HEK293 (cell line): Measurements from ENCODE around the gene TEDC2.

Source experiments
- CTCF ChIA-PET: fragments of 350-600 bp; formaldehyde crosslinking; extraction: SDS; loops from one replicate; lab custom pipeline; 2021; ENCODE audit warnings: antibody characterized with exemption; lab: Yijun Ruan, JAX
- POLR2A ChIA-PET: fragments of 300-600 bp; formaldehyde crosslinking; extraction: SDS; loops from one replicate; lab custom pipeline; 2020; ENCODE audit warnings: antibody characterized with exemption, inconsistent platforms; lab: Yijun Ruan, JAX
- H3K27ac ChIP-seq: fragments of 200-500 bp; sonication (Bioruptor generic); 2 replicates; pipeline ENCODE4 v1.5.1; 2014; ENCODE audit warnings: low read depth, low read length, control low read depth, inconsistent platforms; ENCODE audit errors: extremely low read depth
- H3K36me3 ChIP-seq, 2 experiments: fragments of 200-500 bp in 1 of 2; sonication (Bioruptor generic) in 1 of 2; 1 replicate in 1 of 2; 2 replicates in 1 of 2; pipeline ENCODE4 v1.5.1; 2014 to 2017; ENCODE audit warnings: inconsistent platforms in 2 of 2, low read length in 2 of 2; ENCODE audit not compliant: control insufficient read depth in 2 of 2, insufficient read depth in 1 of 2
- H3K4me1 ChIP-seq: fragments of 200-500 bp; sonication (Bioruptor generic); 2 replicates; pipeline ENCODE4 v1.5.1; 2014; ENCODE audit warnings: mild to moderate bottlenecking, low read length, inconsistent platforms; ENCODE audit not compliant: control insufficient read depth, insufficient read depth
- H3K4me3 ChIP-seq: 2 replicates; pipeline ENCODE4 v1.5.1; 2011; ENCODE audit warnings: low read depth, mild to moderate bottlenecking, control low read depth, low read length, moderate library complexity
- H3K9me3 ChIP-seq: fragments of 200-500 bp; sonication (Bioruptor generic); 2 replicates; pipeline ENCODE4 v1.5.1; 2014; ENCODE audit warnings: low read depth, low read length, inconsistent platforms; ENCODE audit not compliant: control insufficient read depth, insufficient read depth
- BCL11B ChIP-seq: fragments of 450-650 bp; formaldehyde crosslinking; IDR thresholded peaks from 2 replicates; pipeline ENCODE4 v1.5.1; 2016; ENCODE audit warnings: low read depth, missing biosample characterization, missing genetic modification characterization
- PRDM1 ChIP-seq: fragments of 450-650 bp; formaldehyde crosslinking; IDR thresholded peaks from 2 replicates; pipeline ENCODE4; 2016; ENCODE audit warnings: missing biosample characterization, missing genetic modification characterization
- SCRT2 ChIP-seq: fragments of 450-650 bp; formaldehyde crosslinking; IDR thresholded peaks from 2 replicates; pipeline ENCODE4 v1.5.1; 2016; ENCODE audit warnings: missing biosample characterization, missing genetic modification characterization
- SP2 ChIP-seq: fragments of 450-650 bp; formaldehyde crosslinking; IDR thresholded peaks from 2 replicates; pipeline ENCODE4 v1.5.1; 2016; ENCODE audit warnings: missing biosample characterization, missing genetic modification characterization
- TCF7L2 ChIP-seq: IDR thresholded peaks from 2 replicates; pipeline ENCODE4 v1.6.1; 2011; ENCODE audit warnings: low read depth, mild to moderate bottlenecking, inconsistent platforms, low read length, moderate library complexity, borderline replicate concordance
- ZEB2 ChIP-seq: fragments of 450-650 bp; formaldehyde crosslinking; IDR thresholded peaks from 2 replicates; pipeline ENCODE4 v1.5.1; 2016; ENCODE audit warnings: missing biosample characterization, missing genetic modification characterization
- ZNF24 ChIP-seq: fragments of 450-650 bp; formaldehyde crosslinking; IDR thresholded peaks from 2 replicates; pipeline ENCODE4 v1.5.1; 2016; ENCODE audit warnings: missing biosample characterization, missing genetic modification characterization
- ZNF274 ChIP-seq, 2 experiments: fragments of 200-500 bp in 1 of 2; fragments of 450-650 bp in 1 of 2; sonication (Bioruptor generic) in 1 of 2; formaldehyde crosslinking in 1 of 2; IDR thresholded peaks; 2 replicates each; pipeline versions ENCODE4 v1.5.1 to v1.6.1; 2014 to 2016; ENCODE audit warnings: borderline replicate concordance in 1 of 2, inconsistent platforms in 1 of 2, low read length in 1 of 2, missing biosample characterization in 1 of 2, missing genetic modification characterization in 1 of 2
- ZNF423 ChIP-seq: fragments of 450-650 bp; formaldehyde crosslinking; IDR thresholded peaks from 2 replicates; pipeline ENCODE4 v1.5.1; 2016; ENCODE audit warnings: missing biosample characterization, missing genetic modification characterization
- ZNF514 ChIP-seq: fragments of 450-650 bp; formaldehyde crosslinking; IDR thresholded peaks from 2 replicates; pipeline ENCODE4 v1.5.1; 2016; ENCODE audit warnings: missing biosample characterization, missing genetic modification characterization
- ZXDB ChIP-seq: fragments of 450-650 bp; formaldehyde crosslinking; IDR thresholded peaks from 2 replicates; pipeline ENCODE4 v1.5.1; 2016; ENCODE audit warnings: missing biosample characterization, missing genetic modification characterization
- TF ChIP-seq, protein P1 (sequence below): fragments of 450-650 bp; formaldehyde crosslinking; IDR thresholded peaks from 2 replicates; pipeline ENCODE4 v1.5.1; 2016; ENCODE audit warnings: missing biosample characterization, missing genetic modification characterization
- TF ChIP-seq, protein P2 (sequence below): fragments of 450-650 bp; formaldehyde crosslinking; IDR thresholded peaks from 2 replicates; pipeline ENCODE4 v1.5.1; 2017; ENCODE audit warnings: missing biosample characterization, missing genetic modification characterization
- TF ChIP-seq, protein P3 (sequence below): fragments of 450-650 bp; formaldehyde crosslinking; IDR thresholded peaks from 2 replicates; pipeline ENCODE4 v1.5.1; 2016; ENCODE audit warnings: missing biosample characterization, missing genetic modification characterization
- TF ChIP-seq, protein P4 (sequence below): fragments of 450-650 bp; formaldehyde crosslinking; IDR thresholded peaks from 2 replicates; pipeline ENCODE4 v1.5.1; 2016; ENCODE audit warnings: missing biosample characterization, missing genetic modification characterization
- TF ChIP-seq, protein P5 (sequence below): fragments of 450-650 bp; formaldehyde crosslinking; IDR thresholded peaks from 2 replicates; pipeline ENCODE4 v1.5.1; 2016; ENCODE audit warnings: missing biosample characterization, missing genetic modification characterization
- TF ChIP-seq, protein P6 (sequence below): fragments of 450-650 bp; formaldehyde crosslinking; optimal IDR thresholded peaks from 2 replicates; pipeline ENCODE3; 2016; ENCODE audit warnings: missing biosample characterization, mild to moderate bottlenecking, missing genetic modification characterization
- TF ChIP-seq, protein P7 (sequence below): fragments of 450-650 bp; formaldehyde crosslinking; conservative IDR thresholded peaks from 2 replicates; pipeline ENCODE4 v1.5.1; 2016; ENCODE audit warnings: low read depth, missing biosample characterization, missing genetic modification characterization

TEDC2 gene

DNA sequence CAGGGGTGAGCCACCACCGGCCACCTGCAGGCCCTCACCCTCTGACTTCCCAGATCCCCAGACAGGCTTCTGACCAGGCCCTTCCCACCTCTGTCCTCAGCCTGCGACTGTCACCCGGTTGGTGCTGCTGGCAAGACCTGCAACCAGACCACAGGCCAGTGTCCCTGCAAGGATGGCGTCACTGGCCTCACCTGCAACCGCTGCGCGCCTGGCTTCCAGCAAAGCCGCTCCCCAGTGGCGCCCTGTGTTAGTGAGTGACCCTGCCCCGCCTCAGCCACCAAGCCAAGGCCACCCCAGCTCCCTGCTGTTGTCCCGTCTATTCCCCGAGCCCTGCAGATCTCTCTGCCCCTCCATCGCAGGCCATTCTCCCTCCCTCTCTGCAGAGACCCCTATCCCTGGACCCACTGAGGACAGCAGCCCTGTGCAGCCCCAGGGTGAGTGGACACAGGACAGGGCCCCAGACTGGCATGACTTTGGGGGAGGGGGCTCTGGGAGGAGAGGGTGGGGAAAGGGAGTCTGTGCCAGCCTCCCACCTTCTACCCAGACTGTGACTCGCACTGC, 13.1 kb downstream of the TEDC2 start (continued):
- no peak for TF ChIP-seq SCRT2 (tag by site-specific recombination)
- no peak for TF ChIP-seq PRDM1 (tag by site-specific recombination)
- TF ChIP-seq, all 188 proteins: peak for 3

DNA sequence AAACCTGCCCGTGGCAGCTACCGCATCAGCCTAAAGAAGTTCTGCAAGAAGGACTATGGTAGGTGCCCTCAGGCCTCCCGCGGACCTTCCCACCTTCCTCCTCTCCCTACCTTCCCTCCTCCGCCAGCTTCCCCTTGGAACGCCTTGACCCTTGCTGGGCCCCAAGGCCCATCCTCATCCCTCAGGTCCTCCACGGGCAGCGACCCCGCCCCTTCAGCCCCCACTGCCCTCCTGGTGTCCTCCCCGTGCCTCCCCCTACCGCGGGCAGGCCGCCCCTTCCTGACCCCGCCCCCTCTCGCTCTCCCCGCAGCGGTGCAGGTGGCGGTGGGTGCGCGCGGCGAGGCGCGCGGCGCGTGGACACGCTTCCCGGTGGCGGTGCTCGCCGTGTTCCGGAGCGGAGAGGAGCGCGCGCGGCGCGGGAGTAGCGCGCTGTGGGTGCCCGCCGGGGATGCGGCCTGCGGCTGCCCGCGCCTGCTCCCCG, 13.6 kb downstream of the TEDC2 start:
- no peak overlapping the region; the same call in 1 of the 2 replicates for H3K4me3 ChIP-seq
- H3K36me3 ChIP-seq = no peaks in the 10 kb centered on the region
- H3K4me1 ChIP-seq = peaks cover 21% of the 10 kb centered on the region
- ChIA-PET CTCF (interaction anchor here (0.5 to 1.2 kb wide), 2 partner anchors 27 to 217 kb away, joined by 3 to 6 read pairs; no protein-coding TSS in a partner anchor), POLR2A (interaction anchor here (1.4 kb wide), 1 partner anchor 28 kb away, joined by 7 read pairs; no protein-coding TSS in a partner anchor)
- no peaks in the 10 kb centered on the region for H3K9me3 ChIP-seq
- no peak overlapping the region; the same call in 1 of the 2 replicates for H3K27ac ChIP-seq
- TF ChIP-seq ZNF274 (IDR thresholded peaks at IDR 0.05; ENCODE audit: low read length) = no peak
- TF ChIP-seq ZNF274 (tag by site-specific recombination; IDR thresholded peaks at IDR 0.05; ENCODE audit: borderline replicate concordance) = no peak
- no peak for TF ChIP-seq ZNF514 (tag by site-specific recombination)
- TF ChIP-seq ZNF24 (tag by site-specific recombination) = no peak
- peak; percentile 59 for TF ChIP-seq ZXDB (tag by site-specific recombination)
- 0 out of 2 replicates have a peak, but pooled peaks have one; percentile 30 for TF ChIP-seq ZNF423
- TF ChIP-seq TCF7L2 = no peak
- TF ChIP-seq, protein P1, sequence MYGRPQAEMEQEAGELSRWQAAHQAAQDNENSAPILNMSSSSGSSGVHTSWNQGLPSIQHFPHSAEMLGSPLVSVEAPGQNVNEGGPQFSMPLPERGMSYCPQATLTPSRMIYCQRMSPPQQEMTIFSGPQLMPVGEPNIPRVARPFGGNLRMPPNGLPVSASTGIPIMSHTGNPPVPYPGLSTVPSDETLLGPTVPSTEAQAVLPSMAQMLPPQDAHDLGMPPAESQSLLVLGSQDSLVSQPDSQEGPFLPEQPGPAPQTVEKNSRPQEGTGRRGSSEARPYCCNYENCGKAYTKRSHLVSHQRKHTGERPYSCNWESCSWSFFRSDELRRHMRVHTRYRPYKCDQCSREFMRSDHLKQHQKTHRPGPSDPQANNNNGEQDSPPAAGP (tag by site-specific recombination) = peak; percentile 75
- peak; percentile 86 for TF ChIP-seq BCL11B (tag by site-specific recombination)
- TF ChIP-seq, protein P2, sequence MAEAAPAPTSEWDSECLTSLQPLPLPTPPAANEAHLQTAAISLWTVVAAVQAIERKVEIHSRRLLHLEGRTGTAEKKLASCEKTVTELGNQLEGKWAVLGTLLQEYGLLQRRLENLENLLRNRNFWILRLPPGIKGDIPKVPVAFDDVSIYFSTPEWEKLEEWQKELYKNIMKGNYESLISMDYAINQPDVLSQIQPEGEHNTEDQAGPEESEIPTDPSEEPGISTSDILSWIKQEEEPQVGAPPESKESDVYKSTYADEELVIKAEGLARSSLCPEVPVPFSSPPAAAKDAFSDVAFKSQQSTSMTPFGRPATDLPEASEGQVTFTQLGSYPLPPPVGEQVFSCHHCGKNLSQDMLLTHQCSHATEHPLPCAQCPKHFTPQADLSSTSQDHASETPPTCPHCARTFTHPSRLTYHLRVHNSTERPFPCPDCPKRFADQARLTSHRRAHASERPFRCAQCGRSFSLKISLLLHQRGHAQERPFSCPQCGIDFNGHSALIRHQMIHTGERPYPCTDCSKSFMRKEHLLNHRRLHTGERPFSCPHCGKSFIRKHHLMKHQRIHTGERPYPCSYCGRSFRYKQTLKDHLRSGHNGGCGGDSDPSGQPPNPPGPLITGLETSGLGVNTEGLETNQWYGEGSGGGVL (tag by site-specific recombination) = peak; percentile 97
- TF ChIP-seq, protein P3, sequence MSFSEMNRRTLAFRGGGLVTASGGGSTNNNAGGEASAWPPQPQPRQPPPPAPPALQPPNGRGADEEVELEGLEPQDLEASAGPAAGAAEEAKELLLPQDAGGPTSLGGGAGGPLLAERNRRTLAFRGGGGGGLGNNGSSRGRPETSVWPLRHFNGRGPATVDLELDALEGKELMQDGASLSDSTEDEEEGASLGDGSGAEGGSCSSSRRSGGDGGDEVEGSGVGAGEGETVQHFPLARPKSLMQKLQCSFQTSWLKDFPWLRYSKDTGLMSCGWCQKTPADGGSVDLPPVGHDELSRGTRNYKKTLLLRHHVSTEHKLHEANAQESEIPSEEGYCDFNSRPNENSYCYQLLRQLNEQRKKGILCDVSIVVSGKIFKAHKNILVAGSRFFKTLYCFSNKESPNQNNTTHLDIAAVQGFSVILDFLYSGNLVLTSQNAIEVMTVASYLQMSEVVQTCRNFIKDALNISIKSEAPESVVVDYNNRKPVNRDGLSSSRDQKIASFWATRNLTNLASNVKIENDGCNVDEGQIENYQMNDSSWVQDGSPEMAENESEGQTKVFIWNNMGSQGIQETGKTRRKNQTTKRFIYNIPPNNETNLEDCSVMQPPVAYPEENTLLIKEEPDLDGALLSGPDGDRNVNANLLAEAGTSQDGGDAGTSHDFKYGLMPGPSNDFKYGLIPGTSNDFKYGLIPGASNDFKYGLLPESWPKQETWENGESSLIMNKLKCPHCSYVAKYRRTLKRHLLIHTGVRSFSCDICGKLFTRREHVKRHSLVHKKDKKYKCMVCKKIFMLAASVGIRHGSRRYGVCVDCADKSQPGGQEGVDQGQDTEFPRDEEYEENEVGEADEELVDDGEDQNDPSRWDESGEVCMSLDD (tag by site-specific recombination) = no peak
- TF ChIP-seq, protein P4, sequence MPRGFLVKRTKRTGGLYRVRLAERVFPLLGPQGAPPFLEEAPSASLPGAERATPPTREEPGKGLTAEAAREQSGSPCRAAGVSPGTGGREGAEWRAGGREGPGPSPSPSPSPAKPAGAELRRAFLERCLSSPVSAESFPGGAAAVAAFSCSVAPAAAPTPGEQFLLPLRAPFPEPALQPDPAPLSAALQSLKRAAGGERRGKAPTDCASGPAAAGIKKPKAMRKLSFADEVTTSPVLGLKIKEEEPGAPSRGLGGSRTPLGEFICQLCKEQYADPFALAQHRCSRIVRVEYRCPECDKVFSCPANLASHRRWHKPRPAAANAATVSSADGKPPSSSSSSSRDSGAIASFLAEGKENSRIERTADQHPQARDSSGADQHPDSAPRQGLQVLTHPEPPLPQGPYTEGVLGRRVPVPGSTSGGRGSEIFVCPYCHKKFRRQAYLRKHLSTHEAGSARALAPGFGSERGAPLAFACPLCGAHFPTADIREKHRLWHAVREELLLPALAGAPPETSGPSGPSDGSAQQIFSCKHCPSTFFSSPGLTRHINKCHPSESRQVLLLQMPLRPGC (tag by site-specific recombination) = peak; percentile 48; the same call in 1 of the 2 replicates
- peak; percentile 64; the same call in 1 of the 2 replicates for TF ChIP-seq ZEB2 (tag by site-specific recombination)
- TF ChIP-seq, protein P5, sequence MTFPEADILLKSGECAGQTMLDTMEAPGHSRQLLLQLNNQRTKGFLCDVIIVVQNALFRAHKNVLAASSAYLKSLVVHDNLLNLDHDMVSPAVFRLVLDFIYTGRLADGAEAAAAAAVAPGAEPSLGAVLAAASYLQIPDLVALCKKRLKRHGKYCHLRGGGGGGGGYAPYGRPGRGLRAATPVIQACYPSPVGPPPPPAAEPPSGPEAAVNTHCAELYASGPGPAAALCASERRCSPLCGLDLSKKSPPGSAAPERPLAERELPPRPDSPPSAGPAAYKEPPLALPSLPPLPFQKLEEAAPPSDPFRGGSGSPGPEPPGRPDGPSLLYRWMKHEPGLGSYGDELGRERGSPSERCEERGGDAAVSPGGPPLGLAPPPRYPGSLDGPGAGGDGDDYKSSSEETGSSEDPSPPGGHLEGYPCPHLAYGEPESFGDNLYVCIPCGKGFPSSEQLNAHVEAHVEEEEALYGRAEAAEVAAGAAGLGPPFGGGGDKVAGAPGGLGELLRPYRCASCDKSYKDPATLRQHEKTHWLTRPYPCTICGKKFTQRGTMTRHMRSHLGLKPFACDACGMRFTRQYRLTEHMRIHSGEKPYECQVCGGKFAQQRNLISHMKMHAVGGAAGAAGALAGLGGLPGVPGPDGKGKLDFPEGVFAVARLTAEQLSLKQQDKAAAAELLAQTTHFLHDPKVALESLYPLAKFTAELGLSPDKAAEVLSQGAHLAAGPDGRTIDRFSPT = peak; percentile 76
- TF ChIP-seq, protein P6, sequence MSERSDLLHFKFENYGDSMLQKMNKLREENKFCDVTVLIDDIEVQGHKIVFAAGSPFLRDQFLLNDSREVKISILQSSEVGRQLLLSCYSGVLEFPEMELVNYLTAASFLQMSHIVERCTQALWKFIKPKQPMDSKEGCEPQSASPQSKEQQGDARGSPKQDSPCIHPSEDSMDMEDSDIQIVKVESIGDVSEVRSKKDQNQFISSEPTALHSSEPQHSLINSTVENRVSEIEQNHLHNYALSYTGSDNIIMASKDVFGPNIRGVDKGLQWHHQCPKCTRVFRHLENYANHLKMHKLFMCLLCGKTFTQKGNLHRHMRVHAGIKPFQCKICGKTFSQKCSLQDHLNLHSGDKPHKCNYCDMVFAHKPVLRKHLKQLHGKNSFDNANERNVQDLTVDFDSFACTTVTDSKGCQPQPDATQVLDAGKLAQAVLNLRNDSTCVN (tag by site-specific recombination) = peak; percentile 78
- TF ChIP-seq, protein P7, sequence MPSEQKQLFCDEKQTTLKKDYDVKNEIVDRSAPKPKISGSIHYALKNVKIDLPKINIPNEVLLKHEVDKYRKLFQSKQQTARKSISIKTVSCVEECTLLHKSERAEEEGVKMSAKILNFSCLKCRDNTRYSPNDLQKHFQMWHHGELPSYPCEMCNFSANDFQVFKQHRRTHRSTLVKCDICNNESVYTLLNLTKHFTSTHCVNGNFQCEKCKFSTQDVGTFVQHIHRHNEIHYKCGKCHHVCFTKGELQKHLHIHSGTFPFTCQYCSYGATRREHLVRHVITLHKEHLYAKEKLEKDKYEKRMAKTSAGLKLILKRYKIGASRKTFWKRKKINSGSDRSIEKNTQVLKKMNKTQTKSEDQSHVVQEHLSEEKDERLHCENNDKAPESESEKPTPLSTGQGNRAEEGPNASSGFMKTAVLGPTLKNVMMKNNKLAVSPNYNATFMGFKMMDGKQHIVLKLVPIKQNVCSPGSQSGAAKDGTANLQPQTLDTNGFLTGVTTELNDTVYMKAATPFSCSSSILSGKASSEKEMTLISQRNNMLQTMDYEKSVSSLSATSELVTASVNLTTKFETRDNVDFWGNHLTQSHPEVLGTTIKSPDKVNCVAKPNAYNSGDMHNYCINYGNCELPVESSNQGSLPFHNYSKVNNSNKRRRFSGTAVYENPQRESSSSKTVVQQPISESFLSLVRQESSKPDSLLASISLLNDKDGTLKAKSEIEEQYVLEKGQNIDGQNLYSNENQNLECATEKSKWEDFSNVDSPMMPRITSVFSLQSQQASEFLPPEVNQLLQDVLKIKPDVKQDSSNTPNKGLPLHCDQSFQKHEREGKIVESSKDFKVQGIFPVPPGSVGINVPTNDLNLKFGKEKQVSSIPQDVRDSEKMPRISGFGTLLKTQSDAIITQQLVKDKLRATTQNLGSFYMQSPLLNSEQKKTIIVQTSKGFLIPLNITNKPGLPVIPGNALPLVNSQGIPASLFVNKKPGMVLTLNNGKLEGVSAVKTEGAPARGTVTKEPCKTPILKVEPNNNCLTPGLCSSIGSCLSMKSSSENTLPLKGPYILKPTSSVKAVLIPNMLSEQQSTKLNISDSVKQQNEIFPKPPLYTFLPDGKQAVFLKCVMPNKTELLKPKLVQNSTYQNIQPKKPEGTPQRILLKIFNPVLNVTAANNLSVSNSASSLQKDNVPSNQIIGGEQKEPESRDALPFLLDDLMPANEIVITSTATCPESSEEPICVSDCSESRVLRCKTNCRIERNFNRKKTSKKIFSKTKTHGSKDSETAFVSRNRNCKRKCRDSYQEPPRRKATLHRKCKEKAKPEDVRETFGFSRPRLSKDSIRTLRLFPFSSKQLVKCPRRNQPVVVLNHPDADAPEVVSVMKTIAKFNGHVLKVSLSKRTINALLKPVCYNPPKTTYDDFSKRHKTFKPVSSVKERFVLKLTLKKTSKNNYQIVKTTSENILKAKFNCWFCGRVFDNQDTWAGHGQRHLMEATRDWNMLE = no peak
- peak; percentile 83 for TF ChIP-seq SP2 (tag by site-specific recombination)
